ENCODE data around the gene NAB2.
"Not testable (repeated sequence)": the region's sequence is repeated elsewhere in the genome, so short reads cannot be mapped to it uniquely, and the experiment has no call there.

The NAB2 gene, protein sequence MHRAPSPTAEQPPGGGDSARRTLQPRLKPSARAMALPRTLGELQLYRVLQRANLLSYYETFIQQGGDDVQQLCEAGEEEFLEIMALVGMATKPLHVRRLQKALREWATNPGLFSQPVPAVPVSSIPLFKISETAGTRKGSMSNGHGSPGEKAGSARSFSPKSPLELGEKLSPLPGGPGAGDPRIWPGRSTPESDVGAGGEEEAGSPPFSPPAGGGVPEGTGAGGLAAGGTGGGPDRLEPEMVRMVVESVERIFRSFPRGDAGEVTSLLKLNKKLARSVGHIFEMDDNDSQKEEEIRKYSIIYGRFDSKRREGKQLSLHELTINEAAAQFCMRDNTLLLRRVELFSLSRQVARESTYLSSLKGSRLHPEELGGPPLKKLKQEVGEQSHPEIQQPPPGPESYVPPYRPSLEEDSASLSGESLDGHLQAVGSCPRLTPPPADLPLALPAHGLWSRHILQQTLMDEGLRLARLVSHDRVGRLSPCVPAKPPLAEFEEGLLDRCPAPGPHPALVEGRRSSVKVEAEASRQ

GRCh38 chr12:57088354-57089270 lies at the start of gene NAB2:
TSS of gene NAB2 (plus strand) at chr12:57089114. CDS start at chr12:57089272, 158 bp downstream.
- DNase-seq (ENCODE audit: low read depth), result peak; percentile 97

DNA sequence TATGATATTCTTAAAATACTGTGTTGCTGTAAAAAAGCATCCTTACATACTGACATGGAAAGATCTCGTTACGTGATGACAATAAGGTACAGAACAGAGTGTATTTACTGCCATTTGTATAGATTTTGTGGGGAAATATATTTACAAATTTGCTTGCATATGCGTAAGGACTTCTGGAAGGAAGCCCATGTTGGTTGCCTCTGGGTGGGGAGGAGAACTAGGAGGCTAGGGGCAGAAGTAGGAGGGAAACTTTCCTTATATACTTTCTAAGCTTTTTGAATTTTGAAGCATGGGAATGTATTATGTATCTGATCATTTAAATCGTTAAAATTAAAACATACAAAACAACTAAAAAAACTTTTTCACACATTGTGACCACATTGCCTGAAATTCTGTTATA lies 48.7 kb upstream of the NAB2 start:
- DNase-seq (ENCODE audit: low read depth), result no peak

DNA sequence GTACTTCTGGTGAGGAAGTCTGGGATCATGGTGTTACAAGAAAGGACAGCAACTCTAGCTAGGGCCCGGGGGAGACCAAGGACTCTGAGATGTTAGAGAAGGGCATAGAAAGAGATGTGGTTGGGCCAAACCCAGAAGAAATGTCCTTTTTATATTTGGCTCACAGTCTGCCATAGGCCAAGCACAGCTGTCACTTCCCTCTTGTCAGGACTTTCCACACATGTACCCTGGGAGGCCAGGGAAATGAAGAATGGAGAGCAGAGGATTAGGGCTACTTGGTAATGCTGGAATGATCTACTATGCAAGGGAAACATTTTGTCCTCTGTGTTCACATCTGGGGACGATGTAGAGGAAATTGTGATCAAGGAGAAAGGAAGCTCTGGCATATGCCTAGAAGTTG lies 48.2 kb upstream of the NAB2 start:
- no peak for DNase-seq (ENCODE audit: low read depth)

- DNase-seq (ENCODE audit: low read depth), result no peak
These were observed 46.2 kb upstream of the NAB2 start for GRCh38 chr12:57042695-57043094.

DNA sequence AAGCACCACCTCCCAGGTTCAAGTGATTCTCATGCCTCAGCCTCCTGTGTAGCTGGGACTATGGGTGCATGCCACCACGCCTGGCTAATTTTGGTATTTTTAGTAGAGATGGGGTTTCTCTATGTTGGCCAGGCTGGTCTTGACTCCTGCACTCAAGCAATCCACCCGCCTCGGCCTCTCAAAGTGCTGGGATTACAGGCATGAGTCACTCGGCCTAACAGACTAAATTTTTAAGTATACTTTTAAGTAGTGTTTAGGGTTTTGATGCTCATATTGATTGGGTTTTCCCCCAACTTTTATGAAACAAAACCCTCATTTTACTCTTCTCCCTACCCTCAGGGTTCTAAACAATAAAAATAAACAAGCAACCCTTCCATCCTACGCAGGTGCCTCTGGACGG lies 44.4 kb upstream of the NAB2 start:
- DNase-seq (ENCODE audit: low read depth), result peak; percentile 38

DNA sequence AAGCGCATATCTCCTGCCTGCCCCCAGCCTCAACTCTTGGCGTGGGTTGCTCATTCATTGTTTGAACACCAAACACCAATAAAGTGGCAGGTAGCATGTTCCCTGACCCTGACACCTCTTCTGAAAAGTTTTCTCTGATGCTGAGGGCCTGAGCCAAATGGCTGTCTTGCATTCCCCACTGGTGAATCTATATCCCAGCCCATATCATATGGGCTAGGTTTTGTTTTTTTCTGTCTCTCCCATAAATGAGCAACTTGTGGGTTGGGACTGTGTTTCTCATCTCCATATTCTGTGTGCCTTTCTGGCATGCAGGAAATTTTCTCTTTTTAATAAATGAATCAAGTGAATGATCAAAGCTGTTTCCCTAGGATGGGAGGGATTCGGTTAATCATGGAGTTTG lies 44.0 kb upstream of the NAB2 start:
- DNase-seq (ENCODE audit: low read depth), result peak; percentile 44

DNA sequence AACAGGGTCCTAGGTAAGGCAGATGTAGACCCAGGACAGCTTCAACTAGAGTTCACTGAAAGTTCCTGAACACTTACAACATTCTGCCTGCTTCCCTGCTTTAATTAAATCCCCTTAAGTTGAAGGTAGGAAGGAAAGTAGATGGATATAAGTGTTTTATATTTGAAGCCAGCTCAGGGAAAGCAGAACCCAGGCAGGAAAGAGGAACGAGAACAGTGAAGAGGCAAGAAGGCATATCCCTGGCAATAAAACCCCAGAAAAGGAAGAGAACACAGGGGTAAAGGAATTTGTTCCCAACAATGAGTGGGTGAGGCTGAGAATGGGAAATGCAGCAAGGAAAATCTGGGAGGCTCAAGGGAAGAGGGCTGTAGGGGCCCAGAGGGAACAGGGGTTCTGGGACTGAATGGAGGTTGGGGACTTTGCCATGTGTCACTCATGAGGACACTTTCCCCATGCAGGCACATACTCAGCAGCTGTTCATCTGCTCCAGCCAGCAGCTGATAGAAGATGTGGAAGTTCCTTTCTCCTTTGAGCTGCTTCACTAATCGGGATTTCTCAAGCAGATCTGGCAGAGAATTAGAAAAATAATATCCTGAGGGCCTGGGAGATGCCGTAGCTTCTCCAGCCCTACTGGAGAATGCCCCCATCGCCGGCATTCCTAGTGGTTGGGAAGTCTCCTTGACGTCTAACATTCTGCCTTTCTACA lies 42.7 kb upstream of the NAB2 start:
- DNase-seq (ENCODE audit: low read depth), result peak; percentile 42

DNA sequence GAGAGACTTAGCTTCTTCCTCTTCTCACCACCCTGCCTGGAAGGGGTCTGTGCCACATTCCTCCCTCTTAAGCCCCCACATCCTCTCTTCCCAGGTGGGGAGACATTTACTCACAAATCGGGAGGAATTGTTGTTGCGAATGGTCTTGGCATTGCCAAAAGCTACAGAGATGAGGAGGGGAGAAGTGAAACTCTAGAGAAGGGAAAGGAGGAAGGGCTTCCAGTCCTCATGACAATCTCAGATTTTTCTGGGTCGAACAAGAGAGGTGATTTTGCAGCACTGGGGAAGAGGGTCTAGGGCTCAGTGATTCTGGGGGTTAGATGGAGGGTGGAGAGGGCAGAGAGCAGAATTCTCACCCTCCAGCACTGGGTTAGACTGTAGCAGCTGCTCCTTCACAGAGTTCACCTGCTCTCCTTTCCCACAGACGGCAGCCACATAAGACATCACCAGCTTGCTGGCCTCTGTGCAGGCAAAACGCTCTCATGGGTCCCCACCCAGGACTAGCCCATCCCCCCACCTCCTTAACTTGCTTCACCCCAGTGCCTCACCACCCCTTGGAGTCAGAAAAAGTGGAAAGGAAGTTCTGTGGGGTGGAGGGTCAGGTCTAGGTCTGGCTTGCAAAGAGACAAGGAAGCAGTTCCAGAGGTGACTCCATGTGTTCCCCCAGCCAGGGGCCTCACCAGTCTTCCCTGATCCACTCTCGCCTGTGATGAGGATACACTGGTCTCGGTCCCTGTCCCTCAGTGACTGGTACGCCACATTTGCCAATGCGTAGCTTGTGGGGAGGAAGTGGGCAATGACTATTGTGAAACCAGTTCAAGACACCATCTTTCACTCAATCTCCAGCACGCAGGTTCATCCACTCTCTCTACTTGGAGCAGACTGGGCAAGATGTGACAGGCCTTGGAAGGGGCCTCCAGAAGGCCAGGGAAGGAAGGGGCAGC lies 41.7 kb upstream of the NAB2 start:
- DNase-seq (ENCODE audit: low read depth), result no peak

DNA sequence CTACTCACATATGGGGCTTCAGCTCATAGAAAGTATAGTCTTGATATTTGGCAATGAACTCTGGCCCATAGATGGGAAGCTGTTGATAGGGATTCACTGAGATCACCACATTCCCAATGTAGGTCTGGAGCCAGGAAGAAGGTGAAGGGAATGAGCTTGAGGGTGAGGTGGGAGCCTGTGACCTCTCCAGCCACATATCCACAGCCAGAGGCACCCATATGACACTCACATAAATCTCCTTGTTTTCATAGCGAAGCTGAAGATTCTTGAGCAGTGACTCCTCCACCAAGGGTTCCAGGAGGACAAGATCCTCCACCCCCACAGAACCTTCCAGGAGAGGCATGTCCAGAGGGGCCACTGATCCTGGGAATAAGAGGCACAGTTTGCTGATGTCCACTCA lies 40.9 kb upstream of the NAB2 start:
- peak; percentile 90 for DNase-seq (ENCODE audit: low read depth)

DNA sequence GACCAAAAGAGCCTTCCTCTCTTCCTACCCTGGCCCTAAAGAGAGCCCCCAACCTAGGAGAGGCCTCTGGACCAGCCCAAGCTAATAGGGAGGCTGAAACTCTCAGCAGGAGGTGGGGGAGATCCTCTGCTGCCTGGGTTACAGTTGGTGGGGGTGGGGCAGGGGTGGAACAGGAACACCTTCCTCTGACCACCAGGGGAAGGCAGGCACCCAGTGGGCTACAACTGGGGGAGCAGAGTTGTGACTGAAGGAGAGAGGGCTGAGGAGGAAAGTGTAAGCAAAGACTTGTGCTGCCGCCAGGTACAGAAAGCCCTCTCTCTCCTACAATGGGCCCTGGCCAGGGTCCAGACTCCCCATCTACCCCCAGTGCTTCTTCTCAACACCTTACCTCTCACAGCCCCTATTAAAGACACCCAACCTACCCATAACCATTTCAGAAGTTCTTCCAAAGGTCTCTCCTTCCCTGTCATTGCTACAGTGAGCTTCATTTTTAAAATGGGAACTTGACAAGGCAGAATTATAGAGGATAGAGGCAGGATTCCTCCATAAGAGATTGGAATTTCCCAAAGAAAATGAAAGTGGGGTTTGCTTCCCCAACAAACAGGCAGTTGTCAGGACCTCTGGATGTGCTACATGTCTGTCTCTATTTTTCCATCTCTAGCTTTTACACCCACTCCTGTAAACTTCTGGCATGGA lies 40.3 kb upstream of the NAB2 start:
- DNase-seq (ENCODE audit: low read depth), result no peak

DNA sequence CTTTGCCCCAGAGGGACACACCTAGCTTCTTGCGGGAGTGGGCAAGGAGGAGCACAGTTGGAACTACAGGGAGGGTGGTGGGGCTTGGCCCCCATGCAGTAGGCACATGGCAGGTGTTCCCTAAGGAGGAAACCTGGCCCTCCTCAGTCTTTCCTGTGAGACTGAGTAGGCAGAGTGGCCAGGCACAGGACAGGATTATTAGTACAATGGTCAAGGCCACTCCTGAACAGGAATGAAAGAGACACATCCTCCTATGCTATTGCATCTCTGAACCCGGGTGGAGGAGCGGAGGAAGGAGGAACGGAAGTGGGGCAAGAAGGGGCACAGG lies 39.8 kb upstream of the NAB2 start:
- DNase-seq (ENCODE audit: low read depth), result no peak

- DNase-seq (ENCODE audit: low read depth), result peak; percentile 55
These were observed 39.0 kb upstream of the NAB2 start, which contains the start of gene MYO1A for GRCh38 chr12:57049890-57050289. TSS of gene MYO1A (minus strand) at chr12:57050129. CDS start at chr12:57048323, 1,806 bp downstream.

GRCh38 chr12:57051011-57051410 lies 37.9 kb upstream of the NAB2 start:
- no peak for DNase-seq (ENCODE audit: low read depth)

GRCh38 chr12:57053146-57053545 lies 35.8 kb upstream of the NAB2 start:
- not testable (repeated sequence) for DNase-seq (ENCODE audit: low read depth)

DNA sequence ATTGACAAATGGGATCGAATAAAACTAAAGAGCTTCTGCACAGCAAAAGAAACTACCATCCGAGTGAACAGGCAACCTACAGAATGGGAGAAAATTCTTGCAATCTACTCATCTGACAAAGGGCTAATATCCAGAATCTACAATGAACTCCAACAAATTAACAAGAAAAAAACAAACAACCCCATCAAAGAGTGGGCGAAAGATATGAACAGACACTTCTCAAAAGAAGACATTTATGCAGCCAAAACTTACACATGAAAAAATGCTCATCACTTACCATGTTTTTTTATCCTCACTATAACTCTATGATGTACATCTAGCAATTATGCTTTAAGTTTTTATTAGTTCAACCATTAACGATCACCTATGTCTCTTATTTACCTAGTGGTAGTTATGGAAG lies 35.0 kb upstream of the NAB2 start:
- not testable (repeated sequence) for DNase-seq (ENCODE audit: low read depth)

- DNase-seq (ENCODE audit: low read depth), result no peak
These were observed 33.1 kb upstream of the NAB2 start for GRCh38 chr12:57055824-57056223.

DNA sequence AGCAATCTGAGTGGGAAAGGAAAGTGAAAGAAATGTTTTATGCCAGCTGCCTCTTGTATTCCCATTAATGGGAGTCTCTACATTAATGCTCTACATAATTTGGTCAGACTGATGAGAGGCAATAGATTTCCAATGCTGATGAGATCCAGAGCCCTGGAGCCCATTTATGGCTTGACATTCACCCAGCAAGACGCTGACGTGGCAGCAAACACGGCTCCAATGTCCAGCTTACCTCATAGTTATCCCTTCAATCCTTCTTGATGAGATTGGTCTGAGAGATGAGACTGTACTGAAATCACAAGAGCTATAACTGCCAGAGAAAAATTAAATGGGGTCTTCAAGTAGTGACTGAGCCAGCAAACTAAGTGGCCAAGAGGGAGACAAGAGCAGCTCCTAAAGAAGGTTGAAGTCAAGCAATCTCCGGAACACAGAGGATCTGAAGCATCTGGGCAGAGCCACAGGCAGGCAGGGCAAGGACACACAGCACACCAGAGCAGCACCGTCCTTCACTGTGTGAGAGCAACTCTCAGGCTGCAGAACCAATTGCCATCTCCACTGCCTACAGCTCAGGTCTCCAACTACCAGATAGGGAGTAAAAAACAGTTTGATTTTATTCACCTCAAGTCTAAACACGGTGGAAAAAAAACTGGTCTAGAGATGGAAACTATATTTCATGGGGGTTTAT lies 31.7 kb upstream of the NAB2 start:
- DNase-seq (ENCODE audit: low read depth), result no peak

- DNase-seq (ENCODE audit: low read depth), result no peak
These were observed 30.5 kb upstream of the NAB2 start for GRCh38 chr12:57058454-57058853.

- DNase-seq (ENCODE audit: low read depth), result no peak
These were observed 24.8 kb upstream of the NAB2 start for GRCh38 chr12:57063991-57064685.
